Loucy (cell line): ENCODE results near the gene ASAH2B.
"Not testable (repeated sequence)": the region's sequence is repeated elsewhere in the genome, so short reads cannot be mapped to it uniquely, and the experiment has no call there.

Source experiments
- CTCF ChIP-seq: fragments of 200-600 bp; sonication (generic); conservative IDR thresholded peaks from 2 replicates; pipeline ENCODE4 v1.5.1; 2014; ENCODE audit warnings: mild to moderate bottlenecking, antibody characterized with exemption, low read length
- EZH2phosphoT487 ChIP-seq: fragments of 200-600 bp; IDR thresholded peaks from 2 replicates; pipeline ENCODE4 v1.6.1; 2018; ENCODE audit warnings: antibody characterized with exemption, mild to moderate bottlenecking, moderate library complexity, borderline replicate concordance

- not testable (repeated sequence) for TF ChIP-seq CTCF, EZH2phosphoT487
These were observed 40.3 kb downstream of the ASAH2B start for GRCh38 chr10:50780036-50780435.
